ENCODE data around the gene ALCAM.

Gene ALCAM

DNA sequence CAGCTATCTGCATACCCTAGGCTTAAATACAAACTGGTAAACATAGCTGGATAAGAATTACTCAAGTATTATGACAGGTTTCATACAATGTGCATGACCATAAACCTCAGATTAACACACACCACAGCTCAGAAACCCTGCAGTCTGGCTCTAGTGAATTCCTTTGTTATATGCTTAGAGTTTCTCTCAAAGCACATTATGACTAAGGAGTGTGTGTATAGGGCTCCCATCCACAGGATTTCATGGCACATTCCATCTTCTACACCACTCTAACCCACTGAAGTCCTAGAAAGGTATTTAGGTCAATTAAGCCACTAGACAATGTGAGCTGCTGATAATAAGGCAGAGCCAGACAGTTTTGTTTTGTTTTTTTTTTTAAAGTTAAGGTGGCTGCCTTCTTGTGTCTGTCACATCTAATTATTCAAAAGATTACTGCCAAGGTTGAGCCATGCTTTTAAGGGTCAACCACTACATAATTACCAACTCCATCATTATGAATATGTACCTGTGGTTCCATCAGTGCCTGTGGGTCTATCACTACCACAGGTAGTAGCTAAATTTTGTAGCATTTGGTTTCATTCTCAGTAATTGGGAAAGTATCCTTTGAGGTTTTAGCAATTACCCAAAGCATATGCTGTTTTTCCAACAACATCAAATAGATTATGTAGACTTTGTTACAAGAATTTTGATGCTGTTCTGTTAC lies 107.0 kb downstream of the ALCAM start:
- H3K4me3 ChIP-seq (ENCODE audit: low read depth, low read length), result no peak overlapping the region
- peak; percentile 91 for DNase-seq (ENCODE audit: low read depth)
- TF ChIP-seq, protein P1, sequence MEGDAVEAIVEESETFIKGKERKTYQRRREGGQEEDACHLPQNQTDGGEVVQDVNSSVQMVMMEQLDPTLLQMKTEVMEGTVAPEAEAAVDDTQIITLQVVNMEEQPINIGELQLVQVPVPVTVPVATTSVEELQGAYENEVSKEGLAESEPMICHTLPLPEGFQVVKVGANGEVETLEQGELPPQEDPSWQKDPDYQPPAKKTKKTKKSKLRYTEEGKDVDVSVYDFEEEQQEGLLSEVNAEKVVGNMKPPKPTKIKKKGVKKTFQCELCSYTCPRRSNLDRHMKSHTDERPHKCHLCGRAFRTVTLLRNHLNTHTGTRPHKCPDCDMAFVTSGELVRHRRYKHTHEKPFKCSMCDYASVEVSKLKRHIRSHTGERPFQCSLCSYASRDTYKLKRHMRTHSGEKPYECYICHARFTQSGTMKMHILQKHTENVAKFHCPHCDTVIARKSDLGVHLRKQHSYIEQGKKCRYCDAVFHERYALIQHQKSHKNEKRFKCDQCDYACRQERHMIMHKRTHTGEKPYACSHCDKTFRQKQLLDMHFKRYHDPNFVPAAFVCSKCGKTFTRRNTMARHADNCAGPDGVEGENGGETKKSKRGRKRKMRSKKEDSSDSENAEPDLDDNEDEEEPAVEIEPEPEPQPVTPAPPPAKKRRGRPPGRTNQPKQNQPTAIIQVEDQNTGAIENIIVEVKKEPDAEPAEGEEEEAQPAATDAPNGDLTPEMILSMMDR (conservative IDR thresholded peaks at IDR 0.05; ENCODE audit: low read depth, low read length), result no peak

DNA sequence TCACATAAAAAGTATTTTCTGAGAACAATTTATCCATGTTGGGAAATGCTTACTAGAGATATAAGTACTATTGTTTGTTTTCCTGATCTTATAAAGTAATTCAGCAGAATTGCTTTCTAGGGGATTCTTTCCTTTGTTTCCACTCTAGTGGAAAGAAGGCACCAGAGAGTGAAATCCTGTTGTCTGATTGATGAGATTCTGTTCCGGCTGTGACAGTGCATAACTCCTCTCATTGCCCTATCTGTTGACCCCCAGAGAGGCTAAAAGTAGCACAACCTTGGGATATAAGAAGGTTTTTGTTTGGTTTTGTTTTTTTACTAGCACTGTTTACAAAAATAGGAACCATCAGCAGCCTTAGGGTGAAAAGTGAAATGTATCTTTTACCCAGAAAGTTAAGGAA lies 114.1 kb downstream of the ALCAM start:
- TF ChIP-seq, protein P1 (conservative IDR thresholded peaks at IDR 0.05; ENCODE audit: low read depth, low read length), result no peak
- no peak overlapping the region for H3K4me3 ChIP-seq (ENCODE audit: low read depth, low read length)
- DNase-seq (ENCODE audit: low read depth), result no peak

DNA sequence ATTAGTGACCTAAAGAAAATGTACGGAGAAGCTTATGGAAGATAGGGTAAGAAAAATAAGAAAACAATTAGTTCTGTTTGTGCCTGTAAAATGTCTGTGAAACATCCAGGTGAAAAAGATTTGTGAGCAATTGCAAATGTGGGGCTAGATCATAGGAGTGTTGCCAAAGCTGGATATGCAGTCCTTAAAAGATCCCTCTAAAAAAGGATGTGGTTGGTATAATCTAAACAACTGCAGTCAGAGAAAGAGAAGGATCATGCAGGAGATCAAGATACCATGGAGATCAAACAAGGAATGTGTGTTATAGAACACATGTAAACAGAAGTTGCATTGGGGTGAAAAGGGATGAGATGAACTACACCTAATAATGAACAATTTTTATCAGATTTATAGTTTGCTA lies 116.8 kb downstream of the ALCAM start:
- peak; percentile 29 for DNase-seq (ENCODE audit: low read depth)
- H3K4me3 ChIP-seq (ENCODE audit: low read depth, low read length), result no peak overlapping the region
- TF ChIP-seq, protein P1 (conservative IDR thresholded peaks at IDR 0.05; ENCODE audit: low read depth, low read length), result no peak

DNA sequence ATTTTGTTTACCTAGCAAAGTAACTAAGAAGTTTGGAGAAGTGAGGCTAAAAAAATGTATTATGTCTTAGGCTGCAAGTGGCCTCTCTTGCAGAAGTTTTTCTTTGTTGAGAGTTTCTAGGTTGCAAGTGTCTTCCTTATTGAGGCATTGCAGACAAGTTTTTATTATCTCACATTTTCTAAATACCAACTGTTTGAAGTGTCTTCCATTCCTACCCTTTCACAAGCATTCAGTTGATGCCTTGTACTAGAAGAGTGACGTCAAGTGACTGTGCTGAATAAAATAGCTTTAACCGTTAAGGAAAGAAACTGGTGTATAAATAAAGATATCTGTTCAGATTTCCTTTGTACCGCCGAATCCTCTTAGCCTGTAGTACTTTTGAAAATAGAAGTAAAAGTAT lies 123.3 kb downstream of the ALCAM start:
- peak; percentile 51 for DNase-seq (ENCODE audit: low read depth)
- H3K4me3 ChIP-seq (ENCODE audit: low read depth, low read length), result no peak overlapping the region
- TF ChIP-seq, protein P1 (conservative IDR thresholded peaks at IDR 0.05; ENCODE audit: low read depth, low read length), result no peak

DNA sequence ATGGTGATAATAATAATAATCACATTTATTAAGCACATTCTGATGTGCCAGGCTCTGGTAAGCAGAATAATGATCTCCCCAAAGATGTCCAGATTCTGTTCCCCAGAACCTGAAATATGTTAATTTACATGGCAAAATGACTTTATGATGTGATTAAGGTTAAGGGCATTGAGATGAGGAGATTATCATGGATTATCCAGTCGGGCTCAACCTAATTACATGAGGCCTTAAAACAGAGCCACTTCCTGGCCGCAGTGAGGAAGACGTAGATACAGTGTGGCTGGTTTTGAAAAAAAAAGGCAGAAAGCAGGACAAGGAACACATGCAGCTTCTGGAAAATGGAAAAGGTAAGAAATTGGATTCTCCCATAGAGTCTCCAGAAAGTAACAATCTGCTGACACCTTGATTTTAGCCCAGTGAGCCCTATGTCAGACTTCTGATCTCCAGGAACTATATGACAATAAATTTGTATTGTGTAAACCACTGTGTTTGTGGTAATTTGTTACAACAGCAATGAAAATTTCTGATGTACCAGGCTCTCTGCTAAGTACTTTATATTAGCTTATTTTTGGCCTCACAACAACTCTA lies 126.7 kb downstream of the ALCAM start:
- H3K4me3 ChIP-seq (ENCODE audit: low read depth, low read length), result no peak overlapping the region
- no peak for DNase-seq (ENCODE audit: low read depth)
- TF ChIP-seq, protein P1 (conservative IDR thresholded peaks at IDR 0.05; ENCODE audit: low read depth, low read length), result no peak

DNA sequence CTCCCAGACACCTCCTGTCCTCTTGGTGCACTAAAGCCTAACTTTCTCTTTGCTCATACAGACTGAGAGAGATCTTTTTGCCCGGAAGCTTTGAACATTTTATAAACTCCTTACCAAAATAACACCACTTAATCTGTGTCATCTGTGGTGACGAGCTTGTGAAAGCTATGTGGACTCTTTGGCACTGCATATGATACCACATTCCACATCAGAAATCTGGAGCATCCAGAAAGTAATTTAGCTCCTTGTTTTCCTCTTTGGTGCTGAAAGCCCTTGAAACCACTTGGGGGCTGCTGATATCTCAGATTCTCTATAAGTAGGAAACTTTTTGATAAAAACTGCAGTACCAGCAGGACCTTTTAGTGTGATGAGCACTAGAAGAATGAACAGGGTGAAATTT lies 128.3 kb downstream of the ALCAM start:
- TF ChIP-seq, protein P1 (conservative IDR thresholded peaks at IDR 0.05; ENCODE audit: low read depth, low read length), result no peak
- peak; percentile 43 for DNase-seq (ENCODE audit: low read depth)

DNA sequence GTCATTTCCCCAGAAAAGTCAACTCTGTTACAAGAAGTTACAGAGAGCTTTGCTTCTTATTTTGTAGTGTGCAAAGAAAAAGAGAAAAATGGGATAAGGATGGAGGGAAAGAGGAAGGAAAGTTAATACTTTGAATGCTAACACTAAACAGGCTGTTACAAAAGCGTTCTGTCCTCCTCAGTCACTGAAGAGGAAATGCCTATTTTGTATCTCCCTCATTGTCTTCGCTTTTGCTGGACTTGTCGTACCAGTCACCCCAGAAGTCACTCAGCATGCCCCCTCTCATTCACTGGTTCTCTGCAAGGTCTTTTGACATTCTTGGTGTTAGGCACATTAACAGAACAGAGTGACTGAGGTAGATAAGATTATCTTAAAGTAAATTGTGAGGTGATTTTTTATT lies 129.6 kb downstream of the ALCAM start:
- TF ChIP-seq, protein P1 (conservative IDR thresholded peaks at IDR 0.05; ENCODE audit: low read depth, low read length), result no peak
- no peak for DNase-seq (ENCODE audit: low read depth)
- no peak overlapping the region for H3K4me3 ChIP-seq (ENCODE audit: low read depth, low read length)

More for the DNA sequence above, 128.3 kb downstream of the ALCAM start:
- H3K4me3 ChIP-seq (ENCODE audit: low read depth, low read length), result no peak overlapping the region
